ENCODE results near the gene UBB. TPM values are rescaled to one million over a fixed set of nuclear protein-coding genes. Genes with fewer than 3 reads are reported as not detected.
A peak's percentile ranks its signal among the peaks of the same experiment; 100 is the strongest.
"Not testable (repeated sequence)": the region's sequence is repeated elsewhere in the genome, so short reads cannot be mapped to it uniquely, and the experiment has no call there.

UBB gene
- total RNA-seq, 2 donors from 2014 or later: 819 to 876 TPM

DNA sequence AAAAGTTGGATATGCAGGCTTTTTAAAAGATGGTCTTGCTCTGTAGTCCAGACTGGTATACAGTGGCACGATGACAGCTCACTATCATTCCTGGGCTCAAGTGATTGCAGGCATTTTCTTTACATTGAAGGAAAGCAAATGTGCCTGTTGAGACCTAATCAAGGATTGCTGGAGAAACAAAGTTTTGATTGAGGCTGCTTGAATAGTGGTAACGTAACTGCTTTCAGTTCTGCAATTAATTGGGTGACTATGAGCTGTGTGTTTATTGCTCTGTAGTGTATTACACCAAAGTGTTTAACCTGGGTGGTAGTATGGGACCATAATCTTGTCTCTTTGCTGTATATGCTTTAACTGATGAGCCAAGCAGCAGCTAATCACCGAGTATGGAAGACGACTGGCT, 2.3 kb downstream of the UBB start:
- H3K4me3 Mint-ChIP-seq: peak overlapping the region; percentile 52
- peaks cover 39% of the 10 kb centered on the region for H3K4me1 Mint-ChIP-seq
- H3K27ac Mint-ChIP-seq: peak overlapping the region; percentile 100
- H3K36me3 Mint-ChIP-seq (ENCODE audit: low read depth): peaks cover 7% of the 10 kb centered on the region
- ATAC-seq (no peak), DNase-seq (no peak)
- H3K9me3 ChIP-seq (ENCODE audit: control insufficient read depth, low read length, poor library complexity, severe bottlenecking): no peaks in the 10 kb centered on the region
- H3K27me3 Mint-ChIP-seq: no peaks in the 10 kb centered on the region

- ATAC-seq (no peak), DNase-seq (no peak)
- Mint-ChIP-seq H3K4me1 (peaks cover 39% of the 10 kb centered on the region), H3K27ac (peak overlapping the region; percentile 100), H3K27me3 (no peaks in the 10 kb centered on the region), H3K36me3 (ENCODE audit: low read depth) (peaks cover 7% of the 10 kb centered on the region), H3K4me3 (no peak overlapping the region)
- H3K9me3 ChIP-seq (ENCODE audit: control insufficient read depth, low read length, poor library complexity, severe bottlenecking): no peaks in the 10 kb centered on the region
Observed at GRCh38 chr17:16383772-16384287, 2.9 kb downstream of the UBB start.

- Mint-ChIP-seq H3K27me3 (no peaks in the 10 kb centered on the region), H3K4me3 (no peak overlapping the region), H3K27ac (no peak overlapping the region), H3K4me1 (peaks cover 39% of the 10 kb centered on the region), H3K36me3 (ENCODE audit: low read depth) (peaks cover 7% of the 10 kb centered on the region)
- ATAC-seq: no peak
- DNase-seq: no peak
- H3K9me3 ChIP-seq (ENCODE audit: control insufficient read depth, low read length, poor library complexity, severe bottlenecking): no peaks in the 10 kb centered on the region
Observed at GRCh38 chr17:16384557-16384956, 3.7 kb downstream of the UBB start.

DNA sequence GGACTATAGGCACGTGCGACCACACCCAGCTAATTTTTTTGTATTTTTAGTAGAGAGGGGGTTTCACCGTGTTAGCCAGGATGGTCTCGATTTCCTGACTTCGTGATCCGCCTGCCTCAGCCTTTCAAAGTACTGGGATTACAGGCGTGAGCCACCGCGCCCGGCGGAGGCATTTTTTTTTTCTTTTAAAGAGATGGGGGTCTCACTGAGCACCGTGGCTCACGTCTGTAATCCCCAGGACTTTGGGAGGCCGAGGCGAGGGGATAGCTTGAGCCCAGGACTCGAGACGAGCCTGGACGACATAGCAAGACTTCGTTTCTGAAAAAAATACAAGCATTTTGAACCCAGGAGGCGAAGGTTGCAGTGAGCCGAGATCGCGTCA, 5.2 kb downstream of the UBB start:
- H3K36me3 Mint-ChIP-seq (ENCODE audit: low read depth); ATAC-seq; DNase-seq; H3K9me3 ChIP-seq (ENCODE audit: control insufficient read depth, low read length, poor library complexity, severe bottlenecking); H3K27me3 Mint-ChIP-seq: not testable (repeated sequence)
- peak overlapping the region; percentile 88 for H3K4me3 Mint-ChIP-seq
- peak overlapping the region; percentile 49 for H3K27ac Mint-ChIP-seq
- H3K4me1 Mint-ChIP-seq: peaks cover 32% of the 10 kb centered on the region

GRCh38 chr17:16391451-16391850, 10.6 kb downstream of the UBB start:
- DNase-seq (no peak), ATAC-seq (no peak)
- Mint-ChIP-seq H3K27ac (no peak overlapping the region), H3K4me1 (peaks cover 7% of the 10 kb centered on the region), H3K27me3 (no peaks in the 10 kb centered on the region), H3K4me3 (no peak overlapping the region), H3K36me3 (ENCODE audit: low read depth) (no peaks in the 10 kb centered on the region)
- no peaks in the 10 kb centered on the region for H3K9me3 ChIP-seq (ENCODE audit: control insufficient read depth, low read length, poor library complexity, severe bottlenecking)

DNA sequence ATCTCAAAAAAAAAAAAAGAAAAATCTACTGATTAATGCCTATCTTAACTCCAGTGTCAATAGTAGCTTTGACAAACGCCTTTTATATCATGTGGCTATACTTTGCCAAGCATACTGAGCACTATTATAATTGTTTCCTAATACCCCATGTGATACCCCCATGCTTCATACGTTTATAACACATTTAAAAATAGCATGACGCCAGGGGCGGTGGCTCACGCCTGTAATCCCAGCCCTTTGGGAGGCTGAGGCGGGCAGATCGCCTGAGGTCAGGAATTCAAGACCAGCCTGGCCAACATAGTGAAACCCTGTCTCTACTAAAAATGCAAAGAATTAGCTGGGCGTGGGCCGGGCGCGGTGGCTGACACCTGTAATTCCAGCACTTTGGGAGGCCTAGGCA, 11.6 kb downstream of the UBB start:
- not testable (repeated sequence) for ATAC-seq; DNase-seq; H3K36me3 Mint-ChIP-seq (ENCODE audit: low read depth); H3K4me1 Mint-ChIP-seq; H3K4me3 Mint-ChIP-seq; H3K27me3 Mint-ChIP-seq; H3K27ac Mint-ChIP-seq; H3K9me3 ChIP-seq (ENCODE audit: control insufficient read depth, low read length, poor library complexity, severe bottlenecking)

- H3K27me3 Mint-ChIP-seq; H3K9me3 ChIP-seq (ENCODE audit: control insufficient read depth, low read length, poor library complexity, severe bottlenecking); H3K4me3 Mint-ChIP-seq; H3K4me1 Mint-ChIP-seq; DNase-seq; H3K36me3 Mint-ChIP-seq (ENCODE audit: low read depth); ATAC-seq: not testable (repeated sequence)
- peak overlapping the region; percentile 59 for H3K27ac Mint-ChIP-seq
Observed at GRCh38 chr17:16395887-16396286, 15.0 kb downstream of the UBB start.

- ATAC-seq, H3K4me1 Mint-ChIP-seq: not testable (repeated sequence)
- H3K27ac Mint-ChIP-seq: peak overlapping the region; percentile 59
Observed at GRCh38 chr17:16396693-16397092, 15.8 kb downstream of the UBB start.

GRCh38 chr17:16398270-16399267, 17.7 kb downstream of the UBB start:
- ATAC-seq (peak; percentile 57), DNase-seq (no peak)
- Mint-ChIP-seq H3K4me1 (peaks cover 5% of the 10 kb centered on the region), H3K36me3 (ENCODE audit: low read depth) (no peaks in the 10 kb centered on the region), H3K4me3 (no peak overlapping the region), H3K27me3 (no peaks in the 10 kb centered on the region), H3K27ac (peak overlapping the region; percentile 82)
- H3K9me3 ChIP-seq (ENCODE audit: control insufficient read depth, low read length, poor library complexity, severe bottlenecking): no peaks in the 10 kb centered on the region

More at GRCh38 chr17:16396693-16397092, 15.8 kb downstream of the UBB start:
- H3K9me3 ChIP-seq (ENCODE audit: control insufficient read depth, low read length, poor library complexity, severe bottlenecking); DNase-seq; H3K36me3 Mint-ChIP-seq (ENCODE audit: low read depth); H3K4me3 Mint-ChIP-seq; H3K27me3 Mint-ChIP-seq: not testable (repeated sequence)

GRCh38 chr17:16403847-16404246, 23.0 kb downstream of the UBB start:
- H3K4me3 Mint-ChIP-seq; H3K9me3 ChIP-seq (ENCODE audit: control insufficient read depth, low read length, poor library complexity, severe bottlenecking); H3K27me3 Mint-ChIP-seq; H3K4me1 Mint-ChIP-seq; H3K36me3 Mint-ChIP-seq (ENCODE audit: low read depth); ATAC-seq; H3K27ac Mint-ChIP-seq; DNase-seq: not testable (repeated sequence)

DNA sequence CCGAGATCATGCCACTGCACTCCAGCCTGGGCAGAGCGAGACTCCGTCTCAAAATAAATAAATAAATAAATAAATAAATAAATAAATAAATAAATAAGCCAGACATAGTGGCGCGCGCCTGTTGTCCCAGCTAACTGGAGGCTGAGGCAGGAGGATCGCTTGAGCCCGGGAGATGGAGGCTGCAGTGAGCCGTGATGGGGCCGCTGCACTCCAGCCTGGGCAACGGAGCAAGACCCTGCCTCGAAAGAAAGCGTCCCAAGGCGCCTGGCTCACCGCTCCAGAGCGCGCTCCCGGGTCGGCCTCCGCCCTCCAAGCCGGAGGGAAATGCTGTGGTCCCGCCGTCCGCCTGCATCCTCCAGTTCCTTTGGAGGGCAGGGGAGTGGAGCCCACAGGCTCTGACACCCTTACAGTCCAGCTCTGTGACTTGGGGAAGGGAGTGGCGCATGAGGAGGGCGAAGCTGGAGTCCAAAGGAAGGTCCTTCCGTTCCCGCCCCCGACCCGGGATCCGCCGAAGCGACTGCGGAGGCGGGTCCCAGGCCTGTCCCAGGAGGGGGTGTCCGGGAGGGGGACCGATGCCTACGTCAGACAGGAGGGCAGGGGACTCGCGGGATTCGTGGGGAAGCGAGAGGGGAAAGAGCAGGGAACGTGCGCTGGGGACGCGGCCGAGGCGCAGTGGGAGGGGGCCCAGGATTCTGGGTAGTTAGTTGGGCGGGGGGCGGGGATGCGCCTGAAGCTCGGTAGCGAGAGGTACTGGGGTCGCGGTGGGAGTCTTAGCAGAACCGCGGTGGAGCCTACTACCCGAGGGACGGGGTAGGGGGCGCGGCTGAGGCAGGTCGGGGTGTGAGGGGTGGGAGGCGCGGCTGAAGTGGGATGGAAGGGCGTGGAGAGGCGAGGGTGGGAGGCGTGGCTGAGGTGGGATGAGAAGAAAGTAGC, 26.1 kb downstream of the UBB start:
- peak overlapping the region; percentile 71 for H3K4me3 Mint-ChIP-seq
- H3K4me1 Mint-ChIP-seq: peaks cover 5% of the 10 kb centered on the region

GRCh38 chr17:16407911-16408588, 27.2 kb downstream of the UBB start:
- Mint-ChIP-seq H3K27me3 (peaks cover 6% of the 10 kb centered on the region), H3K4me3 (peak overlapping the region; percentile 45), H3K4me1 (peaks cover 7% of the 10 kb centered on the region), H3K36me3 (ENCODE audit: low read depth) (no peaks in the 10 kb centered on the region), H3K27ac (peak overlapping the region; percentile 29)
- H3K9me3 ChIP-seq (ENCODE audit: control insufficient read depth, low read length, poor library complexity, severe bottlenecking): no peaks in the 10 kb centered on the region
- ATAC-seq (no peak), DNase-seq (no peak)

More for the DNA sequence above, 26.1 kb downstream of the UBB start:
- Mint-ChIP-seq H3K36me3 (ENCODE audit: low read depth) (no peaks in the 10 kb centered on the region), H3K27me3 (peaks cover 6% of the 10 kb centered on the region), H3K27ac (no peak overlapping the region)
- DNase-seq (no peak), ATAC-seq (no peak)
- no peaks in the 10 kb centered on the region for H3K9me3 ChIP-seq (ENCODE audit: control insufficient read depth, low read length, poor library complexity, severe bottlenecking)

Measured in T-helper 17 cell (primary cell).